ENCODE data around the gene BICDL1. TPM values are rescaled to one million over a fixed set of nuclear protein-coding genes. Genes with fewer than 3 reads are reported as not detected.

The BICDL1 gene
- total RNA-seq, 4 donors from 2014 or later = 58.6 to 219 (median 61.6) TPM; not detected in 1

DNA sequence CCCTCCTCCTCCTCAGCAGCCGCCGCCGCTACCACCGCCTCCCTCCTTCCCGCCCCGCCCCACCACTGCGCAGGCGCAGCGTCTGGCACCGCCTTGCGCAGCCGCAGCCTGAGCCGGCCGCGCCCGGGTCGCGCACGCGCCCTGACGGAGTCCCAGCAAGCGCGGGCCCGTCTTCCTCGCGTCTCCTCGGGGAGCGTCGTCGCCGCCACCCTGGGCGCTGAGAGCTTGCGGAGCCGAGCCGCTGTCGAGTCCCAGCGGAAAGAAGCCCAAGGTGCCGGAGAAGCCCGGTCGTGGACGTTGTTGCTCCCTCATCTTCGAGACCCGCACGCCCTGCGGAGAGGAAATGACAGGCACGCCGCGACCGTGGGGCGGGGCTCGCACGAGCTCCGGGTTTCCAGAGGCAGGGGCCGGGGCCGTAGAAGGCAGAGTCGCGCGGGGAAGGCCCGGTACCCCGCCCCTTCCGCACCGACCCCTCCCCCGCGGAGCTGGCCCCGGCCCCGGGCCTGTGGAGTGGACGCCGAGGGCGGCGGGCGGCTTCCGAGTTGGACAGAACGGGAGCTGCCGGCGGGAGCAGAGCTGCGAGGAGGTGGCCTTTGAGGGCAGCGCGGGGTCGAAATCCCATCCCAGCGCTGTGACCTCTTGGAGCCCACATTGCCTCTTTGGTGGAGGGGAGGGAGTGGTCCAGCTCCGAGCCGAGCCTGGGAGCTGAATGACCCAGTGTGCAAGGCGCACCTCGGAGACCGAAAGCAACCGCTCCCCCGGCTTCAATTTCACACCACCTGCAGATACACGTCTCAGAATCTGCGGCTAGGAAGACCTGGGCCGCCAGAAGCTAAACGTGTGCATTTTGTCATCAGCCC, 128.0 kb downstream of the BICDL1 start:
- peak; percentile 77 for DNase-seq (ENCODE audit: low spot score)
- peak; percentile 91 for ATAC-seq (ENCODE audit: low FRiP score)
- TF ChIP-seq, protein P1, sequence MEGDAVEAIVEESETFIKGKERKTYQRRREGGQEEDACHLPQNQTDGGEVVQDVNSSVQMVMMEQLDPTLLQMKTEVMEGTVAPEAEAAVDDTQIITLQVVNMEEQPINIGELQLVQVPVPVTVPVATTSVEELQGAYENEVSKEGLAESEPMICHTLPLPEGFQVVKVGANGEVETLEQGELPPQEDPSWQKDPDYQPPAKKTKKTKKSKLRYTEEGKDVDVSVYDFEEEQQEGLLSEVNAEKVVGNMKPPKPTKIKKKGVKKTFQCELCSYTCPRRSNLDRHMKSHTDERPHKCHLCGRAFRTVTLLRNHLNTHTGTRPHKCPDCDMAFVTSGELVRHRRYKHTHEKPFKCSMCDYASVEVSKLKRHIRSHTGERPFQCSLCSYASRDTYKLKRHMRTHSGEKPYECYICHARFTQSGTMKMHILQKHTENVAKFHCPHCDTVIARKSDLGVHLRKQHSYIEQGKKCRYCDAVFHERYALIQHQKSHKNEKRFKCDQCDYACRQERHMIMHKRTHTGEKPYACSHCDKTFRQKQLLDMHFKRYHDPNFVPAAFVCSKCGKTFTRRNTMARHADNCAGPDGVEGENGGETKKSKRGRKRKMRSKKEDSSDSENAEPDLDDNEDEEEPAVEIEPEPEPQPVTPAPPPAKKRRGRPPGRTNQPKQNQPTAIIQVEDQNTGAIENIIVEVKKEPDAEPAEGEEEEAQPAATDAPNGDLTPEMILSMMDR (IDR thresholded peaks at IDR 0.05) = no peak

DNA sequence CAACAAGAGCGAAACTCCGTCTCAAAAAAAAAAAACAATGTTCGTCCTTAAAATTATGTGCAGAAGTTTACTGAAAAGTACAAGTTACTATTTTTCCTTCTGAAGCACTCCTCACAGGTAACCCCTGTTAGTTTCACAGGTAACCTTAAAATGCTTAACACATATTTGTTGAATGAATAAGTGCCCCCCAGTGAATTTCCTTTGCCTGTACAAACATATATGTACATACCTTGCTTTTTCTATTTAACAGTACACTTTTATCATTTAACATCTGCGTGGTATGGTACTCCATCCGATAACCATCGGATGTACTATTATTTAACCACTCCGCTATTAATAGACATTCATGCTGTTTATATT, 128.9 kb downstream of the BICDL1 start:
- TF ChIP-seq, protein P1 (IDR thresholded peaks at IDR 0.05) = no peak
- ATAC-seq (ENCODE audit: low FRiP score) (no peak), DNase-seq (ENCODE audit: low spot score) (no peak)

DNA sequence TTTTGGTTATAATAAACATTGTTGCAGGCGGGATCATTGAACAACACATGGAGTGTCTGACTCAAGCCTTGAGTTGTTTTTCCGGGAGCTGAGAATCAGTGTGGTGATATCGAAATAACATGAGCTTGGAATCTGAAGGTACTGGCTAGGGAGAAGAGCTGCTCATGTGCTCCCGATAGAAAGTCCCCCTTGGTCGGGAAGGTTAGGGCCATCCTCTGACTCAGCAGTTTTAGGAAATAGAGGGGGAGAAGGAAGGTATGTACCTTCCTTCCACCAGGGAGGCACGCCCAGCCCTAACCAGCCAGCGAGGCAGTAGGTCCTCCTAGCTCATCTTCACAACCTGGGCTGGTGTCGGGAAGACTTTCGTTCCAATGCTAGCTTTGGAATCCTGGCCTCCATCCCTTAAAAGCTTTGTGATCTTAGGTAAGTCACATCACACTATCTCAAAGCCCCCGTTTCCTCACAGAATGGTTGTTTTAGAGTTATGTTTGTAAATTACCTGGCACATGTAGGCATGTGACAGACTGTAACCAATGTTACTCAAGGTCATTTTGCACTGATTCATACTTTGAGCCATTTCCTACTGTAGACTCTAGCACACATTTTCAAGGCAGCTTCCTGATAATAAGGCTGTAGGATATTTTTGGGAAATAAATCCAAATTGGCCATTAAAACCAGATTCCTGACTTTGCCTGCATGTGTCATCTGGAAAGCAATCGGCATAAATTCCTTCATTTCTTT, 129.5 kb downstream of the BICDL1 start:
- ATAC-seq (ENCODE audit: low FRiP score) (no peak), DNase-seq (ENCODE audit: low spot score) (no peak)
- TF ChIP-seq, protein P1 (IDR thresholded peaks at IDR 0.05) = no peak

DNA sequence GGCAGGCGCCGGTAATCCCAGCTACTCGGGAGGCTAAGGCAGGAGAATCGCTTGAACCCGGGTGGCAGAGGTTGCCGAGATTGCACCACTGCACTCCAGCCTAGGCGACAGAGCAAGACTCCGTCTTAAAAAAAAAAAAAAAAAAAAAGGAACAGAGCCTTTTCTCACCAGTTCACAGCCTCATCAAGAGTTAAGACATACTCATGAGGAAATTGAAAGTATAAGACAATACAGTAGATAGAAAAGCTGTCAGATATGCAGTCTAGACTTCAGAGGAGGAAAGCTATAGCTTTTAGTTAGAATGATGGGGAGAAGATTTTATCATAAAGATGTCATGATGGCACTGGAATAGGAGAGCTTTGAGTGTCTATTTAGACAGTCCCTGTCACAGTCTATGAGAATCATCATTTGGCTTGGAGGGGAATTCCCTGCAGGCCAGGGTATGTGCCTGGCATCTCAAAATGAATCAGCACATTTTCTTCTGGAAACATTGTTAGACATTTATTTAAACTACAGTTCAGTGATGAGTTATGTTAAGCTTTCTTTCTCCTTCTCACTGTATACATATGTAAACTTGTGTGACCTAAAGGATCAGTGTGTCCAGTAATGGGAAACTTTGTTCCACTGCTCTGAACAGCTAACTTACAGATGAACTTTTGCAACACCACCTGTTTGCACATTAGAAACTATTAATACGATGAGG, 130.4 kb downstream of the BICDL1 start:
- DNase-seq (ENCODE audit: low spot score) (no peak), ATAC-seq (ENCODE audit: low FRiP score) (no peak)
- TF ChIP-seq, protein P1 (IDR thresholded peaks at IDR 0.05) = no peak

DNA sequence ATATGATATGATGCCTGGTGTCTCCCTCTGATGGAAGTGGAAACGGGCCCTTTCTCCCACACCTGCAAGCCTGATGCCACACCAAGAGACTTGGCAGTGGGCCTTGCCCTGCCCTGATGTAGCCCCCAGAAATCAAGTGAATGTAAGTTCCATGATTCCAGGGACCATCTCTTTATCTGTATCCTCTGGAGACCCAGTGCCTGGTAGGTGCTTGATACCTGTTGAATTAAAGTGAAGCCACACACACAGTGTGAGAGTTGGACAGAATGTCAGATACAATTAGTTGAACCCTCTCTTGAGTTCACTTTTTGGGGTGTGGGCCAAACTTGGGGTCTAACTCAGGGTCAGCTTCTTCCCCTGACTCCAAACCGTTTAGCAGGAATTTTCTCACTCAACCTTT, 132.3 kb downstream of the BICDL1 start:
- ATAC-seq (ENCODE audit: low FRiP score) (no peak), DNase-seq (ENCODE audit: low spot score) (no peak)
- TF ChIP-seq, protein P1 (IDR thresholded peaks at IDR 0.05) = no peak

DNA sequence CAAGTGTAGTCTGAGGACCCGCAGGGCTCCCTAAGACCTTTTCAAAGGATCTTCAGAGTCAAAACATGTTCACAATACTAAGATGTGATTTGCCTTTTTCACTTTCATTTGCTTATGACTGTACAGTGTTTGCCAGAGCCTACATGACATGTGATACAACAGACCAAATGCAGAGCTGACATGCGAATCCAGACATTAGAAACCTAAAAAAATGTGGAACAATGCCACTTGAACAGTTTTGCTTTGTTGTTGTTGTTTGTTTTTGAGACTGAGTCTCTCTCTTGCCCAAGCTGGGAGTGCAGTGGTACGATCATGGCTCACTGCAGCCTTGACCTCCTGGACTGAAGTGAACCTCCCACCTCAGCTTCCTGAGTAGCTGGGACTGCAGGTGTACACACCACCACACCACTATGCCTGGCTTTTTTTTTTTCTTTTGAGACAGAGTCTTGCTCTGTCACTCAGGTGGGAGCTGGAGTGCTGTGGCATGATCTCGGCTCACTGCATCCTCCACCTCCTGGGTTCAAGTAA, 132.8 kb downstream of the BICDL1 start:
- ATAC-seq (ENCODE audit: low FRiP score) (no peak), DNase-seq (ENCODE audit: low spot score) (no peak)
- TF ChIP-seq, protein P1 (IDR thresholded peaks at IDR 0.05) = no peak
